A549 (cell line): ENCODE measurements around the gene RIPOR1. TPM values are rescaled to one million over a fixed set of nuclear protein-coding genes. Genes with fewer than 3 reads are reported as not detected.

Experiments
- ATAC-seq, 2 experiments: fragments of 200-7000 bp in 1 of 2; fragments of >200 bp in 1 of 2; cut with Nextera tagmentation in 1 of 2; cut with Tn5 transposase in 1 of 2; 3 replicates each; pipeline versions ENCODE4 v1.8.0 to v1.9.1; 2018 to 2020; ENCODE audit warnings: mild to moderate bottlenecking in 1 of 2, moderate library complexity in 1 of 2
- CTCF ChIA-PET: fragments of 300-600 bp; sonication (Branson Sonifier 250); formaldehyde crosslinking; extraction: SDS; loops from one replicate; lab custom pipeline; 2021; ENCODE audit warnings: antibody characterized with exemption, inconsistent platforms; lab: Yijun Ruan, JAX
- POLR2A ChIA-PET: fragments of 350-600 bp; formaldehyde crosslinking; extraction: SDS; loops from one replicate; lab custom pipeline; 2021; ENCODE audit warnings: antibody characterized with exemption, inconsistent platforms; lab: Yijun Ruan, JAX
- DNase-seq, 2 experiments: peaks; one replicate each; pipeline versions ENCODE4 v3.0.0 to v3.0.0-alpha.2; 2011 to 2016; ENCODE audit warnings: low read depth in 1 of 2, low spot score in 1 of 2
- FAIRE-seq: peaks from 2 replicates; lab custom pipeline; 2011; peaks lifted over from hg19 to GRCh38; lab: Jason Lieb, UNC
- H3K27ac ChIP-seq, 2 experiments: fragments of >200 bp; sonication (Bioruptor Twin); formaldehyde crosslinking; 3 replicates each; pipeline ENCODE4 v1.5.1; 2016 to 2017
- H3K4me1 ChIP-seq: fragments of >200 bp; sonication (Bioruptor Twin); formaldehyde crosslinking; 3 replicates; pipeline ENCODE4 v1.6.1; 2016
- H3K4me2 ChIP-seq: fragments of >200 bp; sonication (Bioruptor Twin); formaldehyde crosslinking; 3 replicates; pipeline ENCODE4 v1.6.1; 2016
- H3K4me3 ChIP-seq: fragments of >200 bp; sonication (Bioruptor Twin); formaldehyde crosslinking; 3 replicates; pipeline ENCODE4 v1.5.1; 2016
- H3K9me3 ChIP-seq: fragments of >200 bp; sonication (Bioruptor Twin); formaldehyde crosslinking; 3 replicates; pipeline ENCODE4 v1.6.1; 2016
- BHLHE40 ChIP-seq: IDR thresholded peaks from 2 replicates; pipeline ENCODE4 v1.6.1; 2012; ENCODE audit warnings: low read depth, low read length, inconsistent platforms
- CBX2 ChIP-seq: fragments of 200-600 bp; sonication (generic); IDR thresholded peaks from 2 replicates; pipeline ENCODE4 v1.6.1; 2016; ENCODE audit warnings: low read depth, mild to moderate bottlenecking, borderline replicate concordance
- CBX8 ChIP-seq: fragments of 200-600 bp; sonication (generic); IDR thresholded peaks from 2 replicates; pipeline ENCODE4 v1.6.1; 2016
- CHD2 ChIP-seq: fragments of 150-350 bp; IDR thresholded peaks from 2 replicates; pipeline ENCODE4 v1.6.1; 2014; ENCODE audit warnings: low read length; ENCODE audit not compliant: partially characterized antibody
- CHD4 ChIP-seq: fragments of 200-600 bp; sonication (generic); IDR thresholded peaks from 2 replicates; pipeline ENCODE4 v1.6.1; 2016; ENCODE audit warnings: antibody characterized with exemption, mild to moderate bottlenecking, borderline replicate concordance
- EHF ChIP-seq: fragments of 250-450 bp; sonication (Bioruptor Pico); IDR thresholded peaks from 2 replicates; pipeline ENCODE4 v1.5.0; 2020; ENCODE audit warnings: mild to moderate bottlenecking
- FOSB ChIP-seq: fragments of 250-450 bp; sonication (Bioruptor Pico); IDR thresholded peaks from 2 replicates; pipeline ENCODE4 v1.5.0; 2020; ENCODE audit warnings: mild to moderate bottlenecking, moderate library complexity
- HDAC2 ChIP-seq: fragments of 200-600 bp; sonication (generic); IDR thresholded peaks from 2 replicates; pipeline ENCODE4 v1.6.1; 2016
- HEYL ChIP-seq: fragments of 250-450 bp; sonication (Bioruptor Pico); IDR thresholded peaks from 2 replicates; pipeline ENCODE4 v1.8.0; 2021; ENCODE audit warnings: mild to moderate bottlenecking, moderate library complexity
- HOXB5 ChIP-seq: fragments of 250-450 bp; sonication (Bioruptor Pico); IDR thresholded peaks from 2 replicates; pipeline ENCODE4 v1.5.0; 2020; ENCODE audit warnings: mild to moderate bottlenecking, moderate library complexity
- JUNB ChIP-seq: fragments of >200 bp; sonication (Bioruptor Twin); formaldehyde crosslinking; IDR thresholded peaks from 2 replicates; pipeline ENCODE4 v1.6.1; 2016
- KDM1A ChIP-seq: fragments of 200-600 bp; sonication (generic); IDR thresholded peaks from 2 replicates; pipeline ENCODE4 v1.6.1; 2016; ENCODE audit warnings: low read depth, mild to moderate bottlenecking
- MAFK ChIP-seq: fragments of 450-650 bp; IDR thresholded peaks from 2 replicates; pipeline ENCODE4 v1.6.1; 2014; ENCODE audit not compliant: partially characterized antibody
- MAZ ChIP-seq: fragments of 150-350 bp; IDR thresholded peaks from 2 replicates; pipeline ENCODE4 v1.6.1; 2014; ENCODE audit warnings: antibody characterized with exemption, low read depth, low read length, borderline replicate concordance
- NFE2L2 ChIP-seq: fragments of 150-350 bp; conservative IDR thresholded peaks from 2 replicates; pipeline ENCODE4 v1.6.1; 2014; ENCODE audit warnings: low read length
- NR3C1 ChIP-seq: fragments of >200 bp; sonication (Bioruptor Twin); formaldehyde crosslinking; IDR thresholded peaks from 3 replicates; pipeline ENCODE4 v1.6.1; 2017
- POLR2A ChIP-seq: IDR thresholded peaks from 2 replicates; pipeline ENCODE4 v1.6.1; 2012; ENCODE audit warnings: mild to moderate bottlenecking, low read length
- RNF2 ChIP-seq: fragments of 200-600 bp; sonication (generic); IDR thresholded peaks from 2 replicates; pipeline ENCODE4 v1.6.1; 2016; ENCODE audit warnings: low read depth, mild to moderate bottlenecking, antibody characterized with exemption, moderate library complexity, borderline replicate concordance
- SMC3 ChIP-seq: fragments of >200 bp; sonication (Bioruptor Twin); formaldehyde crosslinking; IDR thresholded peaks from 3 replicates; pipeline ENCODE4 v1.6.1; 2018; ENCODE audit warnings: inconsistent platforms
- TFCP2L1 ChIP-seq: fragments of 250-450 bp; sonication (Bioruptor Pico); IDR thresholded peaks from 2 replicates; pipeline ENCODE4 v1.5.0; 2021; ENCODE audit warnings: mild to moderate bottlenecking
- TP53 ChIP-seq: fragments of 250-450 bp; sonication (Bioruptor Pico); IDR thresholded peaks from 2 replicates; pipeline ENCODE4 v1.5.0; 2021; ENCODE audit warnings: mild to moderate bottlenecking, moderate library complexity
- ZNF302 ChIP-seq: fragments of 250-450 bp; sonication (Bioruptor Pico); IDR thresholded peaks from 2 replicates; pipeline ENCODE4 v1.9.0; 2021; ENCODE audit warnings: inconsistent platforms, mild to moderate bottlenecking, moderate library complexity
- ZSCAN20 ChIP-seq: fragments of 250-450 bp; sonication (Bioruptor Pico); IDR thresholded peaks from 2 replicates; pipeline ENCODE4 v1.8.0; 2022; ENCODE audit warnings: mild to moderate bottlenecking, moderate library complexity
- WGBS: methylation state at CpG from one replicate; pipeline ENCODE4 v1.1.6; 2017; ENCODE audit errors: missing lambda C conversion rate; 5-methylcytosine and 5-hydroxymethylcytosine counted together
- polyA plus RNA-seq, 4 experiments: library from polyadenylated mRNA; depleted of rRNA in 3 of 4; stranded (reverse); fragments of >200 nt; fragmentation: RNase III in 1 of 4; extraction: RNeasy Plus Mini Kit Qiagen cat#74134 plus additional on column Dnase treatment in 1 of 4; gene quantifications; 2 replicates in 3 of 4; 3 replicates in 1 of 4; pipeline ENCODE4 v1.2.3, GENCODE V29; 2011 to 2017
- TF ChIP-seq, protein P1 (sequence below): IDR thresholded peaks from 2 replicates; pipeline ENCODE4 v1.6.1; 2012
- TF ChIP-seq, protein P2 (sequence below): fragments of >200 bp; sonication (Bioruptor Twin); formaldehyde crosslinking; IDR thresholded peaks from 2 replicates; pipeline ENCODE4 v1.6.1; 2016
- TF ChIP-seq, protein P3 (sequence below): fragments of 250-450 bp; sonication (Bioruptor Pico); IDR thresholded peaks from 2 replicates; pipeline ENCODE4 v1.5.0; 2021; ENCODE audit warnings: mild to moderate bottlenecking, moderate library complexity, borderline replicate concordance
- TF ChIP-seq, protein P4 (sequence below): IDR thresholded peaks from 2 replicates; pipeline ENCODE4 v1.6.1; 2012

RIPOR1 gene
- polyA plus RNA-seq, 2 of the 4 experiments (the other 2 are of a cell fraction) = 7.2 to 23.0 TPM

DNA sequence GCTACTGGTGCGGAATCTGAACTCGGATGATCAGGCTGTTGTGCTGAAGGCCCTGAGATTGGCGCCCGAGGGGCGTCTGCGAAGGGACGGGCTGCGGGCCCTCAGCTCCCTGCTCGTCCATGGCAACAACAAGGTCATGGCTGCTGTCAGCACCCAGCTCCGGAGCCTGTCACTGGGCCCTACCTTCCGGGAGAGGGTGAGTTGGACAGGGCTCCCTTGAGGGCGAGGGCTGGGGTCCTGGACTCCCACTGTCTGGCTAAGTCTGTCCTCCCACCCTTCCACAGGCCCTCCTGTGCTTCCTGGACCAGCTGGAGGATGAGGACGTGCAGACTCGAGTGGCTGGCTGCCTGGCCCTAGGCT lies 17.0 kb downstream of the RIPOR1 start:
- no peak overlapping the region for H3K27ac ChIP-seq
- POLR2A ChIA-PET = interaction anchor here (0.7 kb wide), 1 partner anchor 17 kb away, joined by 3 read pairs; no protein-coding TSS in a partner anchor
- TF ChIP-seq ZSCAN20 (CRISPR knock-in tag) (no peak), CBX2 (no peak), JUNB (no peak), CBX8 (no peak), HDAC2 (no peak), MAFK (no peak), ZNF302 (CRISPR knock-in tag) (no peak), MAZ (no peak), SMC3 (no peak), NFE2L2 (no peak), CHD2 (no peak), CHD4 (no peak)
- TF ChIP-seq, protein P1, sequence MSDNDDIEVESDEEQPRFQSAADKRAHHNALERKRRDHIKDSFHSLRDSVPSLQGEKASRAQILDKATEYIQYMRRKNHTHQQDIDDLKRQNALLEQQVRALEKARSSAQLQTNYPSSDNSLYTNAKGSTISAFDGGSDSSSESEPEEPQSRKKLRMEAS = no peak
- TF ChIP-seq, protein P2, sequence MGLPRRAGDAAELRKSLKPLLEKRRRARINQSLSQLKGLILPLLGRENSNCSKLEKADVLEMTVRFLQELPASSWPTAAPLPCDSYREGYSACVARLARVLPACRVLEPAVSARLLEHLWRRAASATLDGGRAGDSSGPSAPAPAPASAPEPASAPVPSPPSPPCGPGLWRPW = no peak
- TF ChIP-seq, protein P3, sequence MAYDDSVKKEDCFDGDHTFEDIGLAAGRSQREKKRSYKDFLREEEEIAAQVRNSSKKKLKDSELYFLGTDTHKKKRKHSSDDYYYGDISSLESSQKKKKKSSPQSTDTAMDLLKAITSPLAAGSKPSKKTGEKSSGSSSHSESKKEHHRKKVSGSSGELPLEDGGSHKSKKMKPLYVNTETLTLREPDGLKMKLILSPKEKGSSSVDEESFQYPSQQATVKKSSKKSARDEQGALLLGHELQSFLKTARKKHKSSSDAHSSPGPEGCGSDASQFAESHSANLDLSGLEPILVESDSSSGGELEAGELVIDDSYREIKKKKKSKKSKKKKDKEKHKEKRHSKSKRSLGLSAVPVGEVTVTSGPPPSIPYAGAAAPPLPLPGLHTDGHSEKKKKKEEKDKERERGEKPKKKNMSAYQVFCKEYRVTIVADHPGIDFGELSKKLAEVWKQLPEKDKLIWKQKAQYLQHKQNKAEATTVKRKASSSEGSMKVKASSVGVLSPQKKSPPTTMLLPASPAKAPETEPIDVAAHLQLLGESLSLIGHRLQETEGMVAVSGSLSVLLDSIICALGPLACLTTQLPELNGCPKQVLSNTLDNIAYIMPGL (CRISPR knock-in tag) = no peak
- TF ChIP-seq, all 56 proteins: peak for 0
- ATAC-seq (no peak), DNase-seq (no peak), FAIRE-seq (no peak)
- CTCF ChIA-PET = interaction anchor here (0.6 to 22.1 kb wide), 10 partner anchors 10 to 127 kb away, joined by 3 to 301 read pairs (median 7); partner anchors contain the start of genes CARMIL2, CTCF and RIPOR1
- H3K9me3 ChIP-seq = no peaks in the 10 kb centered on the region
- no peak overlapping the region for H3K4me2 ChIP-seq
- H3K4me3 ChIP-seq = no peak overlapping the region
- WGBS = 92% methylated on average over 14 of the region's 14 CpGs
- H3K4me1 ChIP-seq = peaks cover 9% of the 10 kb centered on the region; the same call in 1 of the 3 replicates

DNA sequence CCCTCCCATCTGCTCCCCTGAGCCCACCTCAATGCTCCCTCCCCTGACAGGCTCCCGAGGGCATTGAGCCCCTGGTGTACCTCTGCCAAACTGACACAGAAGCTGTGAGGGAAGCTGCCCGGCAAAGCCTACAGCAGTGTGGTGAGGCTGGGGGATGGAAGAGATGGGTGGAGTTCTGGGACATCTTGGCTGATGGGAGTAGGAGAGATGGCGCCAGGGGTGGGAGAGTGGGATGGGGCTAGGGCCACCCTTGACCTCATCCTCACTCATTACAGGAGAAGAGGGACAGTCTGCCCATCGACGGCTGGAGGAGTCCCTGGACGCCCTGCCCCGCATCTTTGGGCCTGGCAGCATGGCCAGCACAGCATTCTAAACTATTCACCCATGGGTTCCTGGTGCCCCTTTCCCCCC lies 17.5 kb downstream of the RIPOR1 start:
- WGBS = 100% methylated on average over 6 of the region's 7 CpGs
- peaks cover 9% of the 10 kb centered on the region; the same call in 1 of the 3 replicates for H3K4me1 ChIP-seq
- no peak for ATAC-seq
- H3K4me2 ChIP-seq = no peak overlapping the region
- POLR2A ChIA-PET = no interaction called here
- TF ChIP-seq, protein P2 = no peak
- TF ChIP-seq EHF (CRISPR knock-in tag) (no peak), TFCP2L1 (CRISPR knock-in tag) (no peak), SMC3 (no peak), ZNF302 (CRISPR knock-in tag) (no peak), ZSCAN20 (CRISPR knock-in tag) (no peak), POLR2A (no peak), RNF2 (no peak), HDAC2 (no peak), MAFK (no peak), TP53 (no peak), KDM1A (no peak), FOSB (no peak), NR3C1 (no peak), BHLHE40 (no peak), HOXB5 (CRISPR knock-in tag) (no peak), HEYL (no peak)
- TF ChIP-seq, protein P4, sequence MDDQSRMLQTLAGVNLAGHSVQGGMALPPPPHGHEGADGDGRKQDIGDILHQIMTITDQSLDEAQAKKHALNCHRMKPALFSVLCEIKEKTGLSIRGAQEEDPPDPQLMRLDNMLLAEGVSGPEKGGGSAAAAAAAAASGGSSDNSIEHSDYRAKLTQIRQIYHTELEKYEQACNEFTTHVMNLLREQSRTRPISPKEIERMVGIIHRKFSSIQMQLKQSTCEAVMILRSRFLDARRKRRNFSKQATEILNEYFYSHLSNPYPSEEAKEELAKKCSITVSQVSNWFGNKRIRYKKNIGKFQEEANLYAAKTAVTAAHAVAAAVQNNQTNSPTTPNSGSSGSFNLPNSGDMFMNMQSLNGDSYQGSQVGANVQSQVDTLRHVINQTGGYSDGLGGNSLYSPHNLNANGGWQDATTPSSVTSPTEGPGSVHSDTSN = no peak
- TF ChIP-seq, protein P3 (CRISPR knock-in tag) = no peak
- TF ChIP-seq, protein P1 = no peak
- TF ChIP-seq, all 56 proteins: peak for 0
- CTCF ChIA-PET = interaction anchor here (1.0 to 22.1 kb wide), 18 partner anchors 10 to 127 kb away, joined by 3 to 301 read pairs (median 6); partner anchors contain the start of genes ACD, ATP6V0D1, CARMIL2 and CTCF
- no peak for FAIRE-seq
- Histone ChIP-seq H3K27ac (no peak overlapping the region), H3K4me3 (no peak overlapping the region), H3K9me3 (no peaks in the 10 kb centered on the region)
- no peak for DNase-seq
